Naive thymus-derived CD4-positive, alpha-beta T cell (primary cell): ENCODE measurements around the gene GYPC. TPM values are rescaled to one million over a fixed set of nuclear protein-coding genes. Genes with fewer than 3 reads are reported as not detected.
"Not testable (repeated sequence)": the region's sequence is repeated elsewhere in the genome, so short reads cannot be mapped to it uniquely, and the experiment has no call there.

Experiments
- ATAC-seq: fragments of 150-1000 bp; cut with Tn5 transposase; 2 replicates; pipeline ENCODE4 v1.10.0; 2021; ENCODE audit warnings: mild to moderate bottlenecking, moderate library complexity
- CTCF ChIA-PET: fragments of 350-600 bp; sonication (Branson Sonifier 250); formaldehyde crosslinking; loops from one replicate; lab custom pipeline; 2021; ENCODE audit warnings: antibody characterized with exemption; lab: Charles Lee
- POLR2A ChIA-PET: fragments of 350-600 bp; sonication (Branson Sonifier 250); formaldehyde crosslinking; loops from one replicate; lab custom pipeline; 2021; ENCODE audit warnings: antibody characterized with exemption, inconsistent platforms; lab: Charles Lee
- DNase-seq, 9 donors: peaks; one replicate each; pipeline versions ENCODE4 v3.0.0 to v3.0.0-alpha.2; 2020 to 2022; ENCODE audit warnings: mixed read lengths in 1 of 9
- H3K27ac ChIP-seq: one replicate; pipeline ENCODE4 v1.7.0; 2013; ENCODE audit warnings: mild to moderate bottlenecking, low read depth, low read length, moderate library complexity
- H3K27me3 ChIP-seq, 2 donors: one replicate each; pipeline ENCODE4 v1.7.0; 2013; ENCODE audit warnings: low read length in 2 of 2, mild to moderate bottlenecking in 2 of 2, moderate library complexity in 2 of 2; ENCODE audit not compliant: control insufficient read depth in 2 of 2, insufficient read depth in 2 of 2
- H3K36me3 ChIP-seq, 3 experiments: 1 replicate in 2 of 3; 2 replicates in 1 of 3; pipeline ENCODE4 v1.7.0; 2013; ENCODE audit warnings: low read length in 3 of 3, mild to moderate bottlenecking in 3 of 3, moderate library complexity in 1 of 3; ENCODE audit not compliant: insufficient read depth in 3 of 3, control insufficient read depth in 2 of 3
- H3K4me1 ChIP-seq, 2 donors: one replicate each; pipeline ENCODE4 v1.7.0; 2013; ENCODE audit warnings: low read length in 2 of 2, mild to moderate bottlenecking in 2 of 2, moderate library complexity in 1 of 2; ENCODE audit not compliant: control insufficient read depth in 2 of 2, insufficient read depth in 2 of 2
- H3K4me3 ChIP-seq: 2 replicates; pipeline ENCODE4 v1.7.0; 2013; ENCODE audit warnings: mild to moderate bottlenecking, low read length
- H3K9me3 ChIP-seq, 3 experiments: 1 replicate in 2 of 3; 2 replicates in 1 of 3; pipeline ENCODE4 v1.7.0; 2013; ENCODE audit warnings: low read length in 3 of 3; ENCODE audit not compliant: control insufficient read depth in 2 of 3
- H3K27ac Mint-ChIP-seq, 9 donors: one replicate each; pipeline ENCODE4 v1.8.0; 2020 to 2022; ENCODE audit warnings: mixed read lengths in 9 of 9, mild to moderate bottlenecking in 8 of 9, moderate library complexity in 5 of 9, inconsistent platforms in 2 of 9
- H3K27me3 Mint-ChIP-seq, 5 donors: one replicate each; pipeline ENCODE4 v1.8.0; 2021 to 2022; ENCODE audit warnings: mixed read lengths in 5 of 5, mild to moderate bottlenecking in 1 of 5
- H3K36me3 Mint-ChIP-seq, 5 donors: one replicate each; pipeline ENCODE4 v1.8.0; 2020 to 2022; ENCODE audit warnings: mixed read lengths in 5 of 5, mild to moderate bottlenecking in 3 of 5, inconsistent platforms in 1 of 5
- H3K4me1 Mint-ChIP-seq, 7 donors: one replicate each; pipeline ENCODE4 v1.8.0; 2020 to 2022; ENCODE audit warnings: mixed read lengths in 7 of 7, mild to moderate bottlenecking in 3 of 7, inconsistent platforms in 1 of 7
- H3K4me3 Mint-ChIP-seq, 10 donors: one replicate each; pipeline ENCODE4 v1.8.0; 2020 to 2022; ENCODE audit warnings: mild to moderate bottlenecking in 10 of 10, mixed read lengths in 10 of 10, moderate library complexity in 6 of 10, inconsistent platforms in 2 of 10
- H3K9me3 Mint-ChIP-seq, 11 donors: one replicate each; pipeline ENCODE4 v1.8.0; 2020 to 2022; ENCODE audit warnings: mixed read lengths in 11 of 11, mild to moderate bottlenecking in 4 of 11, inconsistent platforms in 1 of 11, moderate library complexity in 1 of 11
- intact Hi-C, 2 donors: fragments of 100-400 bp; cut with micrococcal nuclease; formaldehyde crosslinking; loops; one replicate each; pipeline ENCODE4 v1.15.1; 2023
- polyA plus RNA-seq, 2 donors: library from polyadenylated mRNA; unstranded; fragments of 300-500 nt; fragmentation: Illumina TruSeq; gene quantifications; one replicate each; pipeline ENCODE4 v1.2.3, GENCODE V29; 2021
- total RNA-seq, 6 experiments: library from RNA in 5 of 6; stranded (reverse) in 5 of 6; gene quantifications; 1 replicate in 5 of 6; 2 replicates in 1 of 6; pipeline ENCODE4 v1.2.3 and lab custom pipeline; 2021 to 2026

GYPC gene
- total and polyA plus RNA-seq, 7 experiments from 2014 or later = 114 to 277 (median 140) TPM

GRCh38 chr2:126646026-126646425 is 9.9 kb upstream of the GYPC start:
- ChIA-PET CTCF (interaction anchor here (0.5 kb wide), 1 partner anchor 14 kb away, joined by 4 read pairs; no protein-coding TSS in a partner anchor), POLR2A (no interaction called here)
- Histone ChIP-seq H3K4me3 (no peak overlapping the region), H3K4me1 (no peaks in the 10 kb centered on the region), H3K27ac (no peak overlapping the region), H3K9me3 (no peaks in the 10 kb centered on the region), H3K36me3 (no peaks in the 10 kb centered on the region), H3K27me3 (no peaks in the 10 kb centered on the region)
- Mint-ChIP-seq H3K4me1 (peaks cover 0 to 13% (median 5%) of the 10 kb centered on the region in 7 donors), H3K27me3 (peaks cover 0 to 3% (median 0%) of the 10 kb centered on the region in 5 donors), H3K9me3 (peaks cover 0 to 12% (median 5%) of the 10 kb centered on the region in 11 donors), H3K4me3 (no peak overlapping the region), H3K27ac (peak overlapping the region in 1 of 9 donors; percentile 84), H3K36me3 (peaks cover 0 to 13% (median 7%) of the 10 kb centered on the region in 5 donors)
- ATAC-seq (no peak), DNase-seq (no peak)
- intact Hi-C loops = no loop called here

DNA sequence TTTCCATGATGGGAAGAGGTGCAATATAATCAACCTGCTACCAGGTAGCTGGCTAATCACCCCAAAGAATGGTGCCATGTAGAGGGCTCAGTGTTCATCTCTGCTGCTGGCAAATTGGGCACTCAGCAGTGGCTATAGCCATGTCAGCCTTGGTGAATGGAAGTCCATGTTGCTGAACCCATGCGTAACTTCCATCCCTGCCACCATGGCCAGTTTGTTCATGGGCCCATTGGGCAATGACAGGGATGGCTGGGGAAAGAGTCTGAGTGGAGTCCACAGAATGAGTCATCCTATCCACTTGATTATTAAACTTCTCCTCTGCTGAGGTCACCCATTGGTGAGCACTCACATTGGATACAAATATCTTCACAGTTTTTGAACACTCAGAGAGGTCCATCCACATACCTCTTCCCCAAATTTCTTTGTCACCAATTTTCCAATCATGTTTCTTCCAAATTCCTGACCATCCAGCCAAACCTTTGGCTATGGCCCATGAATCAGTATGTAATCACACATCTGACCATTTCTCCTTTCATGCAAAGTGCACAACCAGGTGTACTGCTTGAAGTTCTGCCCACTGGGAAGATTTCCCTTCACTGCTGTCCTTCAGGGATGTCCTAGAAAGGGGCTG is 8.1 kb upstream of the GYPC start:
- H3K4me1 ChIP-seq, CTCF ChIA-PET, H3K27ac Mint-ChIP-seq, POLR2A ChIA-PET, H3K27me3 ChIP-seq, H3K27ac ChIP-seq, H3K36me3 ChIP-seq, H3K9me3 ChIP-seq, intact Hi-C loops, ATAC-seq, H3K4me3 Mint-ChIP-seq, H3K4me3 ChIP-seq, H3K27me3 Mint-ChIP-seq, DNase-seq: not testable (repeated sequence)
- H3K9me3 Mint-ChIP-seq = peaks cover 0 to 14% (median 6%) of the 10 kb centered on the region in 11 donors
- peaks cover 0 to 15% (median 7%) of the 10 kb centered on the region in 5 donors for H3K36me3 Mint-ChIP-seq
- H3K4me1 Mint-ChIP-seq = peaks cover 0 to 13% (median 5%) of the 10 kb centered on the region in 7 donors

- DNase-seq, POLR2A ChIA-PET, H3K27ac Mint-ChIP-seq, CTCF ChIA-PET, H3K4me1 ChIP-seq, H3K9me3 ChIP-seq, H3K4me3 ChIP-seq, intact Hi-C loops, H3K27me3 Mint-ChIP-seq, H3K27ac ChIP-seq, H3K36me3 ChIP-seq, H3K27me3 ChIP-seq, ATAC-seq, H3K4me3 Mint-ChIP-seq: not testable (repeated sequence)
- Mint-ChIP-seq H3K4me1 (peaks cover 0 to 13% (median 5%) of the 10 kb centered on the region in 7 donors), H3K9me3 (peaks cover 0 to 14% (median 6%) of the 10 kb centered on the region in 11 donors), H3K36me3 (peaks cover 0 to 15% (median 7%) of the 10 kb centered on the region in 5 donors)
Measured at GRCh38 chr2:126648345-126648786, 7.6 kb upstream of the GYPC start.

DNA sequence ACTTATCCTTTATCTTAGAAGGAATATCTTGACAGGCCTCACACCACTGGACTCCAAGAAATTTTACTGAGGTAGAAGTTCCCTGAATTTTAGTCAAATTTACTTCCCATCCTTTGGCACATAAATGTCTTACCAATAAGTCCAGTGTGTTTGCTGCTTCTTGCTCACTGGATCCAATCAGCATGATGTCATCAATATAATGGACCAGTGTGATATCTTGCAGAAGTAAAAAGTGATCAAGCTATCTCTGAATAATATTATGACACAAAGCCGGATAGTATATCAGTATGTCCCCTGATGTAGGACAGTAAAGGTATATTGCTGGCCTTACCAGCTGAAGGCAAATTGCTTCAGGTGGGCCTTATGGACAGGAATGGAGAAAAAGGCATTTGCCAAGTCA is 6.9 kb upstream of the GYPC start:
- peaks cover 0 to 14% (median 6%) of the 10 kb centered on the region in 11 donors for H3K9me3 Mint-ChIP-seq
- no peak overlapping the region for H3K27ac ChIP-seq
- peaks cover 0 to 3% (median 0%) of the 10 kb centered on the region in 5 donors for H3K27me3 Mint-ChIP-seq
- H3K27ac Mint-ChIP-seq = no peak overlapping the region
- ChIA-PET CTCF (no interaction called here), POLR2A (no interaction called here)
- intact Hi-C loops = no loop called here
- no peak overlapping the region for H3K4me3 Mint-ChIP-seq
- no peaks in the 10 kb centered on the region for H3K27me3 ChIP-seq
- ATAC-seq (no peak), DNase-seq (no peak)
- peaks cover 4 to 13% (median 11%) of the 10 kb centered on the region in 7 donors for H3K4me1 Mint-ChIP-seq
- no peaks in the 10 kb centered on the region for H3K9me3 ChIP-seq
- no peaks in the 10 kb centered on the region for H3K36me3 ChIP-seq
- H3K4me3 ChIP-seq = no peak overlapping the region
- peaks cover 0 to 15% (median 7%) of the 10 kb centered on the region in 5 donors for H3K36me3 Mint-ChIP-seq
- H3K4me1 ChIP-seq = no peaks in the 10 kb centered on the region

- H3K4me3 Mint-ChIP-seq = no peak overlapping the region
- DNase-seq = no peak
- H3K4me1 Mint-ChIP-seq = peaks cover 11 to 22% (median 15%) of the 10 kb centered on the region in 7 donors
- H3K36me3 ChIP-seq = peaks cover 0 to under 1% (median 0%) of the 10 kb centered on the region in 3 experiments
- peaks cover 3 to 10% of the 10 kb centered on the region in 2 donors for H3K4me1 ChIP-seq
- ChIA-PET POLR2A (no interaction called here), CTCF (no interaction called here)
- intact Hi-C loops = loop anchor here in 1 of 2 donors (10.0 kb wide), 3 partner anchors 54 to 1054 kb away; partner anchors contain the start of gene SFT2D3
- H3K9me3 Mint-ChIP-seq = peaks cover 0 to 14% (median 6%) of the 10 kb centered on the region in 11 donors
- no peak overlapping the region for H3K27ac ChIP-seq
- no peaks in the 10 kb centered on the region for H3K27me3 ChIP-seq
- no peaks in the 10 kb centered on the region for H3K27me3 Mint-ChIP-seq
- no peak overlapping the region for H3K4me3 ChIP-seq
- ATAC-seq = no peak
- peak overlapping the region in 2 of 9 donors; percentile 13 to 26 for H3K27ac Mint-ChIP-seq
- H3K36me3 Mint-ChIP-seq = peaks cover 0 to 11% (median 7%) of the 10 kb centered on the region in 5 donors
- no peaks in the 10 kb centered on the region for H3K9me3 ChIP-seq
Measured at GRCh38 chr2:126650994-126651393, 5.0 kb upstream of the GYPC start.

DNA sequence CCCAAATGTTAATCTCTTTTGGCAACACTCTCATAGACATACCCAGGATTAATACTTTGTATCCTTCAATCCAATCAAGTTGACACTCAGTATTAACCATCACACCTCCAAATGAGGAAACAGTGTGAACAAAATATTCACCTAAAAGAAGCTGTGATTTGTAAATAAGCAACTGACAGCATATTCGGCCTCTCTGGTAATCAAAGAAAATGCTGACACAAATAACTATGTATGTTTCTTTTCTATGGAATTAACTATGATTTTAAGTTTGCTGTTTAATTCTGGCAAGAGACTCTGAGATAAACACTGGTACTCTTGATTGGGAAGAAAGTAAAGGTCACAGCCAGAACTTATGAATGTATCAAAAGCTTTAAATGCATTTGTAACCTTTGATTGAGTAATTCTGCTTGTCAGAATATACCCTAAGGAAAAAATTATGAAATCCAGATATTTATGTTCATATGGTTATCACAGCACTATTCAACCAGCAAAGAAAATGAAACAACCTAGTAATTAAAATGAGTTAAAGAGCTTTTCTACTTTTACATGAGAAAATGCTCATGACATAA is 3.6 kb upstream of the GYPC start:
- Mint-ChIP-seq H3K4me1 (peaks cover 11 to 24% (median 17%) of the 10 kb centered on the region in 7 donors), H3K27me3 (no peaks in the 10 kb centered on the region), H3K9me3 (peaks cover 0 to 14% (median 6%) of the 10 kb centered on the region in 11 donors), H3K27ac (peak overlapping the region in 5 of 9 donors; percentile 20 to 57 (median 35)), H3K36me3 (peaks cover 0 to 16% (median 12%) of the 10 kb centered on the region in 5 donors), H3K4me3 (no peak overlapping the region)
- Histone ChIP-seq H3K4me1 (peaks cover 3 to 10% of the 10 kb centered on the region in 2 donors), H3K36me3 (peaks cover 0 to 6% (median 0%) of the 10 kb centered on the region in 3 experiments), H3K27me3 (no peaks in the 10 kb centered on the region), H3K27ac (no peak overlapping the region), H3K9me3 (no peaks in the 10 kb centered on the region), H3K4me3 (no peak overlapping the region)
- ChIA-PET POLR2A (interaction anchor here (0.7 kb wide), 1 partner anchor 16 kb away, joined by 4 read pairs; no protein-coding TSS in a partner anchor), CTCF (interaction anchor here (1.2 kb wide), 1 partner anchor 11 kb away, joined by 3 read pairs; no protein-coding TSS in a partner anchor)
- DNase-seq = no peak
- intact Hi-C loops = loop anchor here in 1 of 2 donors (10.0 kb wide), 3 partner anchors 52 to 1052 kb away; partner anchors contain the start of gene SFT2D3
- ATAC-seq = no peak
